Measurements from ENCODE around the gene RPS21. TPM values are rescaled to one million over a fixed set of nuclear protein-coding genes. Genes with fewer than 3 reads are reported as not detected.

RPS21 gene
- polyA plus RNA-seq, 1 donor from 2014 or later, result 1,633 TPM

GRCh38 chr20:62405108-62405980 lies 18.4 kb downstream of the RPS21 start (continued):
- TF ChIP-seq REST (IDR thresholded peaks at IDR 0.05; ENCODE audit: borderline replicate concordance), result no peak

- Histone ChIP-seq H3K9ac (ENCODE audit: low read length) (peak overlapping the region; percentile 83), H3K9me3 (ENCODE audit: low read length) (no peaks in the 10 kb centered on the region), H3K4me2 (ENCODE audit: low read length) (peak overlapping the region; percentile 73), H3K36me3 (ENCODE audit: insufficient read depth, low read length) (no peaks in the 10 kb centered on the region), H4K20me1 (ENCODE audit: insufficient read depth) (no peaks in the 10 kb centered on the region), H3K79me2 (replicated peaks; ENCODE audit: insufficient read depth, low read length) (peaks cover 9% of the 10 kb centered on the region), H3K27me3 (ENCODE audit: insufficient read depth, low read depth, low read length) (no peaks in the 10 kb centered on the region), H3K9me2 (ENCODE audit: insufficient read depth, low read length) (no peaks in the 10 kb centered on the region), H3F3A (ENCODE audit: insufficient read depth, low read length, poor library complexity, severe bottlenecking) (no peaks in the 10 kb centered on the region), H2AFZ (ENCODE audit: low read depth, low read length) (no peak overlapping the region), H3K27ac (ENCODE audit: low read length) (no peak overlapping the region), H3K4me3 (ENCODE audit: low read length) (peak overlapping the region; percentile 93)
- TF ChIP-seq TAF1 (IDR thresholded peaks at IDR 0.05; ENCODE audit: low read depth) (no peak), EP300 (conservative IDR thresholded peaks at IDR 0.05; ENCODE audit: poor library complexity, severe bottlenecking) (no peak), SMC3 (conservative IDR thresholded peaks at IDR 0.05; ENCODE audit: poor library complexity) (no peak), RAD21 (conservative IDR thresholded peaks at IDR 0.05) (no peak), MXI1 (conservative IDR thresholded peaks at IDR 0.05; ENCODE audit: poor library complexity, severe bottlenecking) (no peak), POLR2AphosphoS5 (IDR thresholded peaks at IDR 0.05) (no peak), EZH2 (IDR thresholded peaks at IDR 0.05; ENCODE audit: borderline replicate concordance, insufficient read depth, low read length, poor library complexity, severe bottlenecking) (no peak), CTCF (IDR thresholded peaks at IDR 0.05; ENCODE audit: poor library complexity, severe bottlenecking) (no peak)
Observed at GRCh38 chr20:62405981-62406513, 19.1 kb downstream of the RPS21 start.

- no peaks in the 10 kb centered on the region for H4K20me1 ChIP-seq (ENCODE audit: insufficient read depth)
- peak overlapping the region; percentile 93 for H3K4me3 ChIP-seq (ENCODE audit: low read length)
- no peaks in the 10 kb centered on the region for H3K9me3 ChIP-seq (ENCODE audit: low read length)
- H3K4me2 ChIP-seq (ENCODE audit: low read length), result peak overlapping the region; percentile 73
- H3K36me3 ChIP-seq (ENCODE audit: insufficient read depth, low read length), result no peaks in the 10 kb centered on the region
- H2AFZ ChIP-seq (ENCODE audit: low read depth, low read length), result no peak overlapping the region
- peak overlapping the region; percentile 83 for H3K9ac ChIP-seq (ENCODE audit: low read length)
- H3K9me2 ChIP-seq (ENCODE audit: insufficient read depth, low read length), result no peaks in the 10 kb centered on the region
- H3F3A ChIP-seq (ENCODE audit: insufficient read depth, low read length, poor library complexity, severe bottlenecking), result no peaks in the 10 kb centered on the region
- no peak overlapping the region for H3K27ac ChIP-seq (ENCODE audit: low read length)
- TF ChIP-seq POLR2AphosphoS5 (IDR thresholded peaks at IDR 0.05) (no peak), EP300 (conservative IDR thresholded peaks at IDR 0.05; ENCODE audit: poor library complexity, severe bottlenecking) (no peak), CTCF (IDR thresholded peaks at IDR 0.05; ENCODE audit: poor library complexity, severe bottlenecking) (no peak), SMC3 (conservative IDR thresholded peaks at IDR 0.05; ENCODE audit: poor library complexity) (no peak), EZH2 (IDR thresholded peaks at IDR 0.05; ENCODE audit: borderline replicate concordance, insufficient read depth, low read length, poor library complexity, severe bottlenecking) (no peak), TAF1 (IDR thresholded peaks at IDR 0.05; ENCODE audit: low read depth) (no peak), REST (IDR thresholded peaks at IDR 0.05; ENCODE audit: borderline replicate concordance) (no peak), MXI1 (conservative IDR thresholded peaks at IDR 0.05; ENCODE audit: poor library complexity, severe bottlenecking) (no peak), RAD21 (conservative IDR thresholded peaks at IDR 0.05) (no peak)
- no peaks in the 10 kb centered on the region for H3K27me3 ChIP-seq (ENCODE audit: insufficient read depth, low read depth, low read length)
- peaks cover 9% of the 10 kb centered on the region for H3K79me2 ChIP-seq (replicated peaks; ENCODE audit: insufficient read depth, low read length)
Observed at GRCh38 chr20:62406635-62407176, 19.8 kb downstream of the RPS21 start.

All from neural cell (in vitro differentiated cells).